GDM1 (cell line): ENCODE data around the gene PTPN6.

Experiments
- DNase-seq: peaks from one replicate; lab custom pipeline; 2025; lab: John Stamatoyannopoulos, UW

Gene PTPN6

DNA sequence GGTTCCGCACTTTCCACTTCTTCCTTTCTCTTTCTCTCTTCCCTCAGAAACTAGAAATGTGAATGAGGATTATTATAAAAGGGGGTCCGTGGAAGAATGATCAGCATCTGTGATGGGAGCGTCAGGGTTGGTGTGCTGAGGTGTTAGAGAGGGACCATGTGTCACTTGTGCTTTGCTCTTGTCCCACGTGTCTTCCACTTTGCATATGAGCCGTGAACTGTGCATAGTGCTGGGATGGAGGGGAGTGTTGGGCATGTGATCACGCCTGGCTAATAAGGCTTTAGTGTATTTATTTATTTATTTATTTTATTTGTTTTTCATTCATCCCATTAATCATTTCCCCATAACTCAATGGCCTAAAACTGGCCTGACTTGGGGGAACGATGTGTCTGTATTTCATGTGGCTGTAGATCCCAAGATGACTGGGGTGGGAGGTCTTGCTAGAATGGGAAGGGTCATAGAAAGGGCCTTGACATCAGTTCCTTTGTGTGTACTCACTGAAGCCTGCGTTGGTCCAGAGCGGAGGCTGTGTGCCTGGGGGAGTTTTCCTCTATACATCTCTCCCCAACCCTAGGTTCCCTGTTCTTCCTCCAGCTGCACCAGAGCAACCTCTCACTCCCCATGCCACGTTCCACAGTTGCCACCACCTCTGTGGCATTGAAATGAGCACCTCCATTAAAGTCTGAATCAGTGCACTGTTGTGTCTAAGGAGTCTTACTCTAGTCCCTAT, 28.0 kb upstream of the PTPN6 start:
- DNase-seq, result no peak

- no peak for DNase-seq
Measured at GRCh38 chr12:6923851-6924250, 27.3 kb upstream of the PTPN6 start.

DNA sequence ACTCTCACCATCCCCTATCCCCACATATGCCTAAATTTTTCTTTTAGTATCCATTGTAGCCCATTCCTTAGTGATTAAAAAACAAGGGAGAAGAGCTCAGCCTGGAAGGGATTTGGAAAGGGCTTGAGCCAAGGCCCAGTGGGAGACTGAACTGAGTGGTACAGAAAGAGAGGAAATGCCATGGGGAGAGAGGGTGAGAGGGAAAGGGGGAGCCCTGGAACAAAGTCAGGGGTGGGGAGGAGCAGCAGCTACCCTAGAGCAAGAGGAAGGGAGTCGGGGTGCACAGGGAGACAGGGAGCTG, 26.0 kb upstream of the PTPN6 start:
- DNase-seq, result no peak

DNA sequence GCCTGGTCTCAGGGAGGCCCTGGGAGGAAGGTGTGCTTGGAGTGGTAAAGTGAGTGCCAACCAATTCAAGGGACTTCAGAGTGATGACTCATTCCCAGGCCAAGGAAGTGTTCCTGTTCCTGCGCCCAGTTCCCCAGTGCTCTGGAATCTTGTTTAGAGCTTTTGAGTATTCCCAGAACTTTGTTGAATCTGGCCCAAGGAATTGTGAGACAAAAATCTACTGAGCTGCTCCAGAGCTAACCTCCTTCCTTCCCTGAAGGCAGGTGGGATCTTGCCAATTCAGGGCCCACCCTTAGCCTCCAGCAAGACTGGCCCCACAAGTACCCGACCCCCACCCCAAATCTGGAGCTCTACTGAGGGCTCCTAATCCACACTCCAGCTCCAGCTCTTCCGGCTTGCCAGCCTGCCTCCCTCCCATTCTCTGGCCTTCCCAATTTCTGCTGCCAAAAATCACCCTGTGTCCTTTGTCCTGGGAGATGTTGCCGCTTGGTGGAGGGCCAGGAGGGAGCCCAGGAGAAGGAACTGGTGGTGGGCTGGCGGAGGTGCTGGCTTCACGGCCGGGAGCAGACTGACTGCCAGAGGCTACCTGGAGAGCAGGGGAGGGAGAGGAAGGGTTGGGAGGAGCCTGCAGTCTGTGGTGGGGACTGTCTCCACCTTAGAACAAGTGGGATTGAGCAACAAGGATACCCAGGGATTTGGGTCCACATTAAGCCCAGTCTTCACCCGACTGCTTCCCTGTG, 25.4 kb upstream of the PTPN6 start:
- no peak for DNase-seq

- peak; percentile 61 for DNase-seq
Measured at GRCh38 chr12:6927379-6928021, 23.7 kb upstream of the PTPN6 start, which contains the start of gene ATN1. ATN1 (plus strand) TSS chr12:6927959; CDS start chr12:6934002, 6,043 bp downstream.

DNA sequence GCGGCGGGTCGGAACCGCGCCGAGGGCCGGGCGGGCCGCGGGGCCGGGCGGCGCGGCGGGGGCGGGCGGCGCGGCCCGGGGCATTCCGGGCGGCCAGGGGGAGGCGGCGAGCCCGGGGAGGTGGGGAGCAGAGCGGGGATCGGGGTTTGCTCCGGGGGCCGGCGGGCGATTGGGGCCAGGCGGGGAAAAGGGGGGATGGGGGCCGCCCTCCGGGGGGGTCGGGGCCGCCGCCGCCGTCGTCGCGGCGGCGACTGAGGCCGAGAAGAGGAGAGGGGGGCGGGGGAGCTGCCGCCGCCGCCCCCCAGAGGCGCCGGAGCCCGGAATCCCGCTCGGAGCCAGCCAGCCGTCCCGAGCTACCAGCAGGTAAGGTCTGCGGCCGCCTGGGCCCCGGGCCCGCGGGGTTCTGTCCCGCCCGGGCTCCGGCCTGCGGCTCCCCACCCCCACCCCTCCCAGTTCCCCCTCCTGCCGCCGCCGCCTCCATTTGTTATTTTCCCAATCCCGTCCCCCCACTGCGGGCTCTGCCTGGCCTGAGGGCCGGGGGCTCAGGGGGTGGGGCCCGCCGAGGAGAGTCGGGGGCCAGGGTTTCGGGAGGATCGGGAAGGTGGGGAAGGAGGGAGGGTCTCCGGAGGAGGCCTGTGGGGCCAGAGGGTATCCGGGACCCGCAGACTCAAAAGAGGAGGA, 23.0 kb upstream of the PTPN6 start:
- DNase-seq, result no peak

DNA sequence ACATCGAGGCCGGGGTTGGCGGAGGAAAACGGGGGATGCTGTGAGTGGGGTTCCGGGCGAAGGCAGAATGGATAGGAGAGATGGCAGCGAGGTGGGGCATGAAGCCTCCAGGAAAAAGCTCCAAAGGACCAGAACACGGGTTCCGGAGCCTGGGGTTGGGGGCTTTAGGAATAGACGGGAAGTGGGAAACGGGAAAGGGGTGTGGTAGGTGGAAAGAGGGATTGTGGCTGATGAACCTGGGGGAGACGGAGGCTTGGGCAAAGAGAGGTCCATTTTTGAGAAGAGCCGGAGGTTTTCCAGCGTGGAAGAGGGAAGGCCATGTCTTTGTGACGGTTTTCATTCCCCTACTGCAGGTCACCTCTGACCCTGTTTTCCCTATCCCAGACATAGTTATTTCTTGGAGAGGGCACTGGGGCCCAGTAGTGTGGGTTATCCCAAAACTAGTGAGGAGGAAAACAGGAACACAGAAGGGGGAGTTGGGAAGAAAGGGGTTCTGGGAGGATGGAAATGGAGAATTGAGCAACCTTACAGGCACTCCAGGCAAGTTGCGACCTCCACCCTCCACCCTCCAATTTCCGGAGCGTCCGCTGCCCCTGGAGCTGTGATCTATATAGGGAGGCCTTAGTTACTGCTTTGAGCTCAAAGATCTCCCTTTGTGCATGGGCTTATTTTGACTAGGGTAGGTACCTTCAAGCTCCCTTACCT, 22.3 kb upstream of the PTPN6 start:
- DNase-seq, result no peak

- no peak for DNase-seq
Measured at GRCh38 chr12:6929466-6930452, 21.4 kb upstream of the PTPN6 start.

GRCh38 chr12:6932766-6933165, 18.4 kb upstream of the PTPN6 start:
- DNase-seq, result no peak

- no peak for DNase-seq
Measured at GRCh38 chr12:6934110-6934509, 17.0 kb upstream of the PTPN6 start.

- DNase-seq, result no peak
Measured at GRCh38 chr12:6935371-6936193, 15.6 kb upstream of the PTPN6 start.

- DNase-seq, result no peak
Measured at GRCh38 chr12:6936194-6936635, 14.9 kb upstream of the PTPN6 start.

DNA sequence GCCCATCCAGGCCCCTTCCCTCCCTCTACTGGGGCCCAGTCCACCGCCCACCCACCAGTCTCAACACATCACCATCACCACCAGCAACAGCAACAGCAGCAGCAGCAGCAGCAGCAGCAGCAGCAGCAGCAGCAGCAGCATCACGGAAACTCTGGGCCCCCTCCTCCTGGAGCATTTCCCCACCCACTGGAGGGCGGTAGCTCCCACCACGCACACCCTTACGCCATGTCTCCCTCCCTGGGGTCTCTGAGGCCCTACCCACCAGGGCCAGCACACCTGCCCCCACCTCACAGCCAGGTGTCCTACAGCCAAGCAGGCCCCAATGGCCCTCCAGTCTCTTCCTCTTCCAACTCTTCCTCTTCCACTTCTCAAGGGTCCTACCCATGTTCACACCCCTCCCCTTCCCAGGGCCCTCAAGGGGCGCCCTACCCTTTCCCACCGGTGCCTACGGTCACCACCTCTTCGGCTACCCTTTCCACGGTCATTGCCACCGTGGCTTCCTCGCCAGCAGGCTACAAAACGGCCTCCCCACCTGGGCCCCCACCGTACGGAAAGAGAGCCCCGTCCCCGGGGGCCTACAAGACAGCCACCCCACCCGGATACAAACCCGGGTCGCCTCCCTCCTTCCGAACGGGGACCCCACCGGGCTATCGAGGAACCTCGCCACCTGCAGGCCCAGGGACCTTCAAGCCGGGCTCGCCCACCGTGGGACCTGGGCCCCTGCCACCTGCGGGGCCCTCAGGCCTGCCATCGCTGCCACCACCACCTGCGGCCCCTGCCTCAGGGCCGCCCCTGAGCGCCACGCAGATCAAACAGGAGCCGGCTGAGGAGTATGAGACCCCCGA, 14.3 kb upstream of the PTPN6 start:
- DNase-seq, result no peak

GRCh38 chr12:6937481-6938352, 13.4 kb upstream of the PTPN6 start:
- DNase-seq, result peak; percentile 93

- DNase-seq, result no peak
Measured at GRCh38 chr12:6938353-6939190, 12.6 kb upstream of the PTPN6 start.

- DNase-seq, result no peak
Measured at GRCh38 chr12:6939191-6939540, 12.0 kb upstream of the PTPN6 start.

- DNase-seq, result no peak
Measured at GRCh38 chr12:6941267-6941666, 9.9 kb upstream of the PTPN6 start.
